Spinal cord (tissue), 10 donors: ENCODE data around the gene BTF3. TPM values are rescaled to one million over a fixed set of nuclear protein-coding genes. Genes with fewer than 3 reads are reported as not detected.

Experiments used
- DNase-seq, 6 donors: peaks; one replicate each; pipeline versions ENCODE4 v3.0.0 to v3.0.0-alpha.2; 2013 to 2015; ENCODE audit warnings: low spot score in 6 of 6, low read depth in 4 of 6
- H3K27ac ChIP-seq: one replicate; pipeline ENCODE4 v1.5.1; 2013; ENCODE audit warnings: low read depth, low read length, control low read depth
- H3K27me3 ChIP-seq: one replicate; pipeline ENCODE4 v1.6.1; 2013; ENCODE audit warnings: low read length; ENCODE audit not compliant: control insufficient read depth, insufficient read depth
- H3K36me3 ChIP-seq: one replicate; pipeline ENCODE4 v1.6.1; 2013; ENCODE audit warnings: low read length; ENCODE audit not compliant: control insufficient read depth, insufficient read depth
- H3K4me1 ChIP-seq: one replicate; pipeline ENCODE4 v1.6.1; 2013; ENCODE audit warnings: low read length; ENCODE audit not compliant: control insufficient read depth, insufficient read depth
- H3K4me3 ChIP-seq: one replicate; pipeline ENCODE4 v1.5.1; 2013; ENCODE audit warnings: low read depth, low read length, control low read depth
- H3K9me3 ChIP-seq: one replicate; pipeline ENCODE4 v1.6.1; 2013; ENCODE audit warnings: low read length; ENCODE audit not compliant: control insufficient read depth, insufficient read depth
- WGBS: methylation state at CpG from one replicate; pipeline ENCODE4 v1.1.5; 2013; ENCODE audit warnings: missing lambda C conversion rate; ENCODE audit not compliant: insufficient coverage; 5-methylcytosine and 5-hydroxymethylcytosine counted together
- polyA plus RNA-seq, 2 donors: library from polyadenylated mRNA; unstranded; fragments of 120-200 nt; gene quantifications; one replicate each; pipeline ENCODE4 v1.2.1, GENCODE V29; 2013; ENCODE audit not compliant: insufficient read length in 2 of 2
- total RNA-seq, 2 donors: library from RNA; depleted of rRNA in 1 of 2; stranded (reverse); fragments of 120-200 nt in 1 of 2; fragments of >200 nt in 1 of 2; gene quantifications; one replicate each; pipeline versions ENCODE4 v1.2.3 to v1.2.4, GENCODE V29; 2013 to 2014
- donor health status: healthy.

The BTF3 gene
- total and polyA plus RNA-seq, 4 donors: 189 to 561 (median 410) TPM

- no peaks in the 10 kb centered on the region for H3K27me3 ChIP-seq
- no peak for DNase-seq
These were observed 34.0 kb downstream of the BTF3 start for GRCh38 chr5:73532195-73532594.

GRCh38 chr5:73534011-73534644 lies 35.9 kb downstream of the BTF3 start:
- H3K27ac ChIP-seq: no peak overlapping the region
- H3K4me1 ChIP-seq: no peaks in the 10 kb centered on the region
- WGBS: 90% methylated on average over 4 of the region's 5 CpGs
- no peak for DNase-seq
- H3K9me3 ChIP-seq: no peaks in the 10 kb centered on the region
- H3K27me3 ChIP-seq: no peaks in the 10 kb centered on the region
- no peak overlapping the region for H3K4me3 ChIP-seq
- H3K36me3 ChIP-seq: no peaks in the 10 kb centered on the region

More at GRCh38 chr5:73532195-73532594, 34.0 kb downstream of the BTF3 start:
- Histone ChIP-seq H3K9me3 (no peaks in the 10 kb centered on the region), H3K4me1 (no peaks in the 10 kb centered on the region), H3K27ac (no peak overlapping the region), H3K36me3 (no peaks in the 10 kb centered on the region), H3K4me3 (no peak overlapping the region)
- WGBS: 84% methylated on average over 5 of the region's 5 CpGs

- WGBS: no CpG with 5 or more reads among the region's 2 CpGs
- no peak for DNase-seq
- H3K9me3 ChIP-seq: no peaks in the 10 kb centered on the region
- no peaks in the 10 kb centered on the region for H3K4me1 ChIP-seq
- H3K36me3 ChIP-seq: no peaks in the 10 kb centered on the region
- no peak overlapping the region for H3K27ac ChIP-seq
- H3K27me3 ChIP-seq: no peaks in the 10 kb centered on the region
- no peak overlapping the region for H3K4me3 ChIP-seq
These were observed 36.7 kb downstream of the BTF3 start for GRCh38 chr5:73534971-73535370.

- Histone ChIP-seq H3K36me3 (no peaks in the 10 kb centered on the region), H3K4me3 (no peak overlapping the region), H3K27me3 (no peaks in the 10 kb centered on the region), H3K27ac (no peak overlapping the region), H3K9me3 (no peaks in the 10 kb centered on the region), H3K4me1 (no peaks in the 10 kb centered on the region)
- no peak for DNase-seq
- WGBS: 85% methylated on average over 2 of the region's 2 CpGs
These were observed 41.5 kb downstream of the BTF3 start for GRCh38 chr5:73539730-73540129.

- Histone ChIP-seq H3K4me1 (no peaks in the 10 kb centered on the region), H3K27ac (no peak overlapping the region), H3K4me3 (no peak overlapping the region), H3K36me3 (no peaks in the 10 kb centered on the region), H3K9me3 (no peaks in the 10 kb centered on the region), H3K27me3 (no peaks in the 10 kb centered on the region)
- no peak for DNase-seq
- 67% methylated on average over 3 of the region's 3 CpGs for WGBS
These were observed 42.0 kb downstream of the BTF3 start for GRCh38 chr5:73540192-73540591.

GRCh38 chr5:73542020-73542419 lies 43.8 kb downstream of the BTF3 start:
- 60% methylated on average over 2 of the region's 4 CpGs for WGBS
- Histone ChIP-seq H3K27me3 (no peaks in the 10 kb centered on the region), H3K27ac (no peak overlapping the region), H3K4me3 (no peak overlapping the region), H3K36me3 (no peaks in the 10 kb centered on the region), H3K9me3 (no peaks in the 10 kb centered on the region), H3K4me1 (no peaks in the 10 kb centered on the region)
- DNase-seq: no peak

GRCh38 chr5:73544429-73545402 lies 46.5 kb downstream of the BTF3 start:
- no peaks in the 10 kb centered on the region for H3K9me3 ChIP-seq
- 93% methylated on average over 6 of the region's 9 CpGs for WGBS
- no peak for DNase-seq
- H3K4me1 ChIP-seq: no peaks in the 10 kb centered on the region
- H3K27ac ChIP-seq: no peak overlapping the region
- H3K4me3 ChIP-seq: no peak overlapping the region
- H3K36me3 ChIP-seq: no peaks in the 10 kb centered on the region
- H3K27me3 ChIP-seq: no peaks in the 10 kb centered on the region

- Histone ChIP-seq H3K36me3 (no peaks in the 10 kb centered on the region), H3K27ac (no peak overlapping the region), H3K27me3 (no peaks in the 10 kb centered on the region), H3K4me1 (no peaks in the 10 kb centered on the region), H3K4me3 (no peak overlapping the region), H3K9me3 (no peaks in the 10 kb centered on the region)
- DNase-seq: no peak
- WGBS: no CpG with 5 or more reads among the region's 1 CpG
These were observed 47.1 kb downstream of the BTF3 start for GRCh38 chr5:73545403-73545779.

GRCh38 chr5:73550016-73550415 lies 51.8 kb downstream of the BTF3 start:
- Histone ChIP-seq H3K27ac (no peak overlapping the region), H3K36me3 (peaks cover 6% of the 10 kb centered on the region), H3K9me3 (no peaks in the 10 kb centered on the region), H3K27me3 (no peaks in the 10 kb centered on the region), H3K4me3 (no peak overlapping the region), H3K4me1 (no peaks in the 10 kb centered on the region)
- DNase-seq: no peak
- WGBS: no CpG with 5 or more reads among the region's 1 CpG

GRCh38 chr5:73552642-73553041 lies 54.4 kb downstream of the BTF3 start:
- Histone ChIP-seq H3K36me3 (peaks cover 6% of the 10 kb centered on the region), H3K9me3 (no peaks in the 10 kb centered on the region)
- no peak for DNase-seq

More at GRCh38 chr5:73552642-73553041, 54.4 kb downstream of the BTF3 start:
- H3K4me3 ChIP-seq: no peak overlapping the region
- no peak overlapping the region for H3K27ac ChIP-seq
- H3K27me3 ChIP-seq: no peaks in the 10 kb centered on the region
- H3K4me1 ChIP-seq: no peaks in the 10 kb centered on the region
